Activated naive CD4-positive, alpha-beta T cell treated with anti-CD3 and anti-CD28 coated beads, Interleukin-2, amount 50 U/mL, for 72 hours (primary cell): ENCODE data around the gene RFTN1. TPM values are rescaled to one million over a fixed set of nuclear protein-coding genes. Genes with fewer than 3 reads are reported as not detected.
A peak's percentile ranks its signal among the peaks of the same experiment; 100 is the strongest.

Source experiments
- ATAC-seq, 2 donors: fragments of 150-1000 bp; cut with Tn5 transposase; 2 replicates each; pipeline ENCODE4 v1.10.0; 2021; ENCODE audit warnings: mild to moderate bottlenecking in 2 of 2, moderate library complexity in 2 of 2
- DNase-seq, 2 donors: peaks; one replicate each; pipeline ENCODE4 v3.0.0; 2021 to 2022; ENCODE audit warnings: low spot score in 2 of 2
- H3K27ac Mint-ChIP-seq, 2 donors: one replicate each; pipeline ENCODE4 v1.8.0; 2022; ENCODE audit warnings: mild to moderate bottlenecking in 2 of 2, mixed read lengths in 2 of 2
- H3K36me3 Mint-ChIP-seq, 2 donors: one replicate each; pipeline ENCODE4 v1.8.0; 2022; ENCODE audit warnings: mixed read lengths in 2 of 2
- H3K9me3 Mint-ChIP-seq, 2 donors: one replicate each; pipeline ENCODE4 v1.8.0; 2022; ENCODE audit warnings: mixed read lengths in 2 of 2
- total RNA-seq, 2 donors: library from RNA; stranded (reverse); gene quantifications; one replicate each; pipeline ENCODE4 v1.2.3, GENCODE V29; 2022

RFTN1 gene
- total RNA-seq, 2 donors from 2014 or later = 94.3 to 111 TPM

DNA sequence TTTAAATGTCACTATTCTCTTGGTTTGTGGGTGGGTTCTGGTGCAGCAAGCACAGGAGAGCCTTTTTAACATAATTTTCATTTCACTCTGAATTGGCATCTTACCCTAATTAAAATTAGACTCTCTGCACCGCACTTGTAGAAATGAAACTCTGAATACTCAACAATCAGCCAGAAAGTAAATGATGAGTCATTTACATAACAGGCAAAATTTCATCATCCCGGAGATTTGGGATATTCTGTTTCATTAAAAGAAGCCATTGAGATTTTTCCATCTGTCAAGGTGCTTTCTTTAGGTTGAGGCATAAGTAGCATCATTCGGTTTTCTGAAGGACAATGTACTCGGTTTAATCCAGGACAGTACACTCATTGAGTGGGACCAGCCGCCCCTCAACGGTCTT lies 111.0 kb downstream of the RFTN1 start:
- ATAC-seq (no peak), DNase-seq (no peak)
- peaks cover 28 to 61% of the 10 kb centered on the region in 2 donors for H3K36me3 Mint-ChIP-seq
- peak overlapping the region in 1 of 2 donors; percentile 66 for H3K27ac Mint-ChIP-seq
- peaks cover 4 to 12% of the 10 kb centered on the region in 2 donors for H3K9me3 Mint-ChIP-seq

DNA sequence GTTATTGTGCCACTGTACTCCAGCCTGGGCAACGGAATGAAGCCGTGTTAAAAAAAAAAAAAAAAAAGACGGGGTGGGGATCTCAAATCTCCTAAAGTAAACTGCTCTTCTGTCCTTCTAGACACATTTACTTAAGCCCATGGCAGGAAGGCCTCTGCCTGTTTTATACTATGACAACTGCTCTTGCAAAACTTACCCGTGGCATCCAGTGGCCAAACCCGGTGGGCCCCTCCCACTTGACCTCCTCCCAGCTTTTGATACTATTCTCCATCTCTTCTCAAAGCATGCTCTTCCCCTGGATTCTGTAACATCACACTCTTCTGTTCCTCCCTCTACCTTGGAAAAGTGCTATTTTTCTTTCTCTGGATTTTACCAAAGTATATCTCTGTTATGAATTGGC lies 112.2 kb downstream of the RFTN1 start:
- DNase-seq = no peak

DNA sequence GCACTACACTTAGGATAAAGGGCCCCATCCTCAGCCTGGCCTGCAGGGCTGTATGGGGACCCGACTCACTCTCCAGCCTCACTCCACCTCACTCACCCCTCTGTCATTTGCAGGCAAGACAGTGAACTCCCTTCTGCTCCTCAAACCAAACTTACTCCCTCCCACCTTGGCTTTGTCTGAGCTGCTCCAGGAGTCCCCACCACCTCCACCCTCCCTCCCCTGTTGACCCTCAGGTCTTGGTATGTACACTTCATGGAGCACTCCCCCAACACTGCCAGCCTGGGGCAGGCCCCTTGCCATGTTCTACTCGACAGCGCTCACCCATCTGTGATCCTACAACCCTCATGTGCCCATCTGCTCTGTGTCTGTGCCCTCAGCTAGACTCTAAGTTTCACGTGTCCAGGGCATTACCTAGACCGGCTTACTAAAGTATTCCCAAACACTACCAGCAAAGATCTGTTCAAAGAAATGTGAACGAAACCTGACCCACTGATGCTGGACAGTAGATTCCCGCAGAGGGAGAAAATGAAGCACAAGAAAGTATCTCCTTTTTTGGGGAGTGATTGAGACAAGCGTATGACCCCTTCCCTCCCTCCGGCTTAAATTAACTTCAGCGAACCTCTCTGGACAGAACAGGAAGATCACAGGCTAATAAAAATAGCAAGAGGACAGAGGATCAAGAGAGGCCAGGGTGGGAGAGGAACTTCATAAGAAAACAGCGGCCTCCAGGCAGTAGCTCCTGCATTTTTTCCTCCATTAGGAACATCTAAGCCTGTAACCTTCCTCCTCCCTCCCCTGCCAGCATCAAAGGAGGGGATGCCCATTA lies 113.2 kb downstream of the RFTN1 start:
- H3K9me3 Mint-ChIP-seq = peaks cover 4 to 12% of the 10 kb centered on the region in 2 donors
- DNase-seq (no peak), ATAC-seq (peak in 1 of 2 donors; percentile 26)
- H3K27ac Mint-ChIP-seq = peak overlapping the region; percentile 18 to 37
- peaks cover 28 to 71% of the 10 kb centered on the region in 2 donors for H3K36me3 Mint-ChIP-seq

More for the DNA sequence above, 112.2 kb downstream of the RFTN1 start:
- ATAC-seq = no peak
- H3K36me3 Mint-ChIP-seq = peaks cover 28 to 70% of the 10 kb centered on the region in 2 donors
- H3K27ac Mint-ChIP-seq = peak overlapping the region in 1 of 2 donors; percentile 58
- peaks cover 4 to 12% of the 10 kb centered on the region in 2 donors for H3K9me3 Mint-ChIP-seq

DNA sequence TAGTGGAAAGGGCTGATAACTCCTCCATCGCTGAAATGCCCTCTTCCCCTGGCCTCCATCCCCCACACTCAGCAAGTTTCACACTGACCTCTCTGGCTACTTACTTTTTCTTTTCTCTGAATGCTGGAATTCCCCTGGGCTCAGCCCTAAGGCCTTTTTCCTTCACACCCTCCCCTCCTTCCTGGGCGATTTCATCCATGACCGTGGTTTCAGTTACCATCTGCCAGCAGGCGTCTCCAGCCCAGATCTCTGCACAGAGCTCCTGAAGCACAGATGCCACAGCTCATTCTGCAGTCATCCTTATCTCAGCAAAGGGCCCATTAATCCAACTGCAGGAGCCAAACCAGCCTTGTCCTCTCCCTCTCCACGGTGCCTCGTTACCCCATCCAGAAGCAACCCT lies 114.0 kb downstream of the RFTN1 start:
- DNase-seq = no peak
- Mint-ChIP-seq H3K36me3 (peaks cover 28 to 63% of the 10 kb centered on the region in 2 donors), H3K27ac (peak overlapping the region; percentile 18 to 79), H3K9me3 (peaks cover 4 to 12% of the 10 kb centered on the region in 2 donors)
- peak in 1 of 2 donors; percentile 48 for ATAC-seq

DNA sequence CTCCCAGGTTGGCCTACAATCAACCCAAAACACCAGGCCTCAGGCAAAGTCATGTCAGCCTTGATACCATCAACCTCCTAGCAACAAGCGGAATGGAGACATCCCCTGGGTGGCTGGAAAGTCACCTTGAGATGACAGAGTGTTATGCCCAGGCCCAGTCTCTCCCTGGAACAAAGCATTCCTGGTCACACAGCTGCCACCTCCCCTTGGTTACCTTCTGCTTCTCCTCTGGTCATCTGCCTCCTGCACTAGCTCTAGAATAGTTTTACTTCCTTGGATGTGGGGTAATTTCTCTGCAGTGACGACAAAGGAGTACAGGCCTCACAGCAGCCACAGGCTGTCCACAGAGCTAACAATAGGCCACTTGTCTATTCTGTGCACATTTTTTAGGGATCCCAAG lies 114.9 kb downstream of the RFTN1 start:
- Mint-ChIP-seq H3K9me3 (peaks cover 4 to 12% of the 10 kb centered on the region in 2 donors), H3K27ac (no peak overlapping the region), H3K36me3 (peaks cover 28 to 61% of the 10 kb centered on the region in 2 donors)
- DNase-seq = no peak
- no peak for ATAC-seq

DNA sequence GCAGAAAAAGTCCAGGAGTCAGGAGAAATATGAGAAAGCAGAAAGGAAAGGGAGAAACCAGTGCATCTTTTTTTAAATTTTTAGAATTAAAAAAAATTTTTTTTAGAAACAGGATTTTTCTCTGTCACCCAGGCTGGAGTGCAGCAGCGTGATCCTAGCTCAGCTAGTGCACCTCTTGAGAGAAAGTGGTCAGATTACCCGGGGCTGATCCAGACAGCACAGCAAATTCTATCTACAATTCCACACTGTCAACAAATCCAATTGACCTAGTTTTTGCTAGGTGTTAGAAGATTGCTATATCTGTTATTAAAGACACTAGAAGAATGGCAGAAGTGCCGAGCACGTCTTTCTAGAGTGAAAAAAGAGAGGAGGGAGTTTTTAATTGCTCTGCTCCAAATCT lies 117.3 kb downstream of the RFTN1 start:
- DNase-seq (no peak), ATAC-seq (no peak)
- H3K9me3 Mint-ChIP-seq = peaks cover 0 to 5% of the 10 kb centered on the region in 2 donors
- peaks cover 13 to 61% of the 10 kb centered on the region in 2 donors for H3K36me3 Mint-ChIP-seq
- H3K27ac Mint-ChIP-seq = peak overlapping the region in 1 of 2 donors; percentile 10

DNA sequence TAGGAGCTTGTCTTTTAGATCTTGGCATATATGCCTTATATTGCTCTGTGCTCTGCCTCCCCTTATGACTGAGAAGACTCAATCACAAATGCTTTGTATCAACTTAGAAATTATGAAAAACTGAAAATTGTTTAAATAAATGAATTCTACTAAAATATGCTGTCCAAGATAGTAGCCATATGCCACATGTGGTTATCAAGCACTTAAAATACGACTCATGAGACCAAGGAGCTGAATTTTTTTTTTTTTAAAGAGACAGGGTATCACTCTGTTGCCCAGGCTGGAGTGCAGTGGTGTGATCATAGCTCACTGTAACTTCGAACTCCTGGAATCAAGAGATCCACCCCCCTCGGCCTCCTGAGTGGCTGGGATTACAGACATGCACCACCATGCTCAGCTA lies 118.3 kb downstream of the RFTN1 start:
- ATAC-seq (no peak), DNase-seq (no peak)
- peaks cover 9 to 63% of the 10 kb centered on the region in 2 donors for H3K36me3 Mint-ChIP-seq
- no peak overlapping the region for H3K27ac Mint-ChIP-seq
- H3K9me3 Mint-ChIP-seq = peaks cover 0 to 5% of the 10 kb centered on the region in 2 donors

DNA sequence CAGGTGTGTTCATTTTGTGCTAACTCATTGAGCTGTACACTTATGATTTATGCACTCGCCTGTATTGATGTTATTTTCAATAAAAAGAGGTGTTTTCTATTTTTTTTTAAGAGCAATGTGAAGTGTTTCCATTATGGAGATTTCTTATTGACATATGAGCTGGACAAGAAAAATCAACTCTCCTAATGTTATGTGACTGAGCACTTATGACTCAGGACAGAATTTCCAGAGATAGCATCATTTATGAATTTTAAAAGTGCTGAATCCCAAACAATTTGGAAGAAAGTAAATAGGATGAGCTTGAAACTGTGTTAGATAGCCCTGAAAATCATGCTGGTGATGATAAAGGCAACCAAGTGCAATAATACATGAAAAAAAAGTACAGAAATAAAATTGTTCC lies 118.9 kb downstream of the RFTN1 start:
- Mint-ChIP-seq H3K27ac (no peak overlapping the region), H3K9me3 (peaks cover 0 to 5% of the 10 kb centered on the region in 2 donors), H3K36me3 (peaks cover 4 to 63% of the 10 kb centered on the region in 2 donors)
- DNase-seq = no peak
- ATAC-seq = no peak

DNA sequence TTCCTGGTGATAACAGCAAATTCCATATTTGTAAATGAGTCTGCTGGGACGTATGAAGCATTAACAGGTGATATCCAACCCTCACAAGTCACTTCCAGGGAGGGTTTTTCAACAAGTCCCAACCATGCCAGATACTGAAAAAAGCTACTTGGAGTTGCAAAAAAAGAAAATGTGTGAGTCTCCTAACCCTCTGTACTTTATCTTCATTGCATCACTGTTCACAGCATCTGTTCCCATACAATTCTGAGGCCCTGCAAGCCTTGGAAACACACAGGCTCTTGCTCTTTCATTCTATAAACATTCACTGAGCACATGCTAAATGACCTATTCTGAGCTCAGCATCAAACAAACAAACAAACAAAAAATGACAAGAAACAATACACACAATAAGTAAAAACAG lies 120.8 kb downstream of the RFTN1 start:
- DNase-seq (no peak), ATAC-seq (no peak)
- peaks cover 0 to 5% of the 10 kb centered on the region in 2 donors for H3K9me3 Mint-ChIP-seq
- no peak overlapping the region for H3K27ac Mint-ChIP-seq
- peaks cover 0 to 75% of the 10 kb centered on the region in 2 donors for H3K36me3 Mint-ChIP-seq

DNA sequence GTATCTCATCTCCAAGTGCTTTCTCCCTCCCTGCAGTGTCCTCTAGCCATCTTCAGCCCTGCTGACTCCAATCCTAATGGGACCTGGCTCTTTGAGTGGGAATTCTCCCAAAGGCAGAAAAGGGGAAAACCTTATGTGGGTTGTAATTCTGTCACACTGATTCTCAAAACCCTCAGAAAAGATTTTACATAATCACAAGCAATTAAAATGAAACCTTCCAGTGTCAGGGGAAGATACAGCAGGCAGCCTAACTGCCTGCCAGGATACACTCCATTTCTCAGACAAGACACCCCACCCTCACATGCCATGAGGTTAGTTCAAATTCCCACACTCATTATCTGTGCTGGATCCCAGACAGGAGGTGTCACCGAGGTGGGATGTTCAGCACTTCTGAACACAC lies 121.4 kb downstream of the RFTN1 start:
- Mint-ChIP-seq H3K27ac (no peak overlapping the region), H3K36me3 (peaks cover 0 to 75% of the 10 kb centered on the region in 2 donors), H3K9me3 (peaks cover 0 to 5% of the 10 kb centered on the region in 2 donors)
- ATAC-seq = no peak
- DNase-seq = no peak

DNA sequence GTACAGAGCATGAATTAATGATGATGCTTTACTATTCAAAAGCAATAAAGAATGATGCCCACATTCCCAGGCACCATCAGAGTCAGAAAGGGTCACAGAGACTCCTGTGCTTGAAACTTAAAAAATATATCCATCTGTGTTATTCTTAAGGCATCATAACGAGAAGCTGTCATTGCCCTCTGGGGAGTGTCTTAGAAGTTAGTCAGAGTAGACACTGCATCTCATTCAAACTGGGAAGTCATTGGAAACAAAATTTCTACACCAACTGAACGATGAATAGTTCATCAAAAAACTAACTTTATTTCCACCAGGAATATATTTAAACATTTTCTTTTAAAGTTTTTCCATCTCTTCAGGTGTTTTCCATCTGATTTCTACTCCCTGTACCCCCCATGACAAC lies 122.9 kb downstream of the RFTN1 start:
- Mint-ChIP-seq H3K9me3 (peaks cover 0 to 5% of the 10 kb centered on the region in 2 donors), H3K27ac (peak overlapping the region in 1 of 2 donors; percentile 40), H3K36me3 (peaks cover 0 to 71% of the 10 kb centered on the region in 2 donors)
- ATAC-seq = no peak
- DNase-seq = no peak

DNA sequence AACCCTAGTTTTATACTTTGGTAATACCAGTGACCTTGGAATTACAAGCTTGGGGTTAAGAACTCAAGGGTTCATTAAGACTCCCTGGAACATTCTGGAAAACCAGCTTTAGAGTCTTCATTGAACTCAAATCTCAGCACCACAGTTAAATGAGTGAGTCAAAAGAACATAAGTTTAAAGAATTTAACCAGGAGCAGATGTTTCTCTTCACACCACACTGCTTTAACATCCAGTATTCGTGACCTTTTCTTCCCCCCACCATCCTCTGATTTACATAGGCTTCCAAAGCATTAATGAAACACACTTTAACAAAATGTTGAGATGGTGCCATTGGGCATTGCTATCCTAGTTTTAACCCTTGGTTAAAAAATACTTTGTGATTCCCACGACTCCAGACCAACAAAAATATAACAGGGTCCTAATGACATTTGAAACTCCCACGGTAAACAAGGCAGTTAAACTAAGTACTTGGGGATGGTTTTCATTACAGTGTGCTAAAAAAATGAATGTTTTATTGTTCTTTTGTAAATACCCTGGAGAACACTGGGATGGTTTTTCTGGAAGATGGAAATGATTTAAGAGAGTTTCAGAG lies 124.6 kb downstream of the RFTN1 start:
- Mint-ChIP-seq H3K36me3 (peaks cover 0 to 77% of the 10 kb centered on the region in 2 donors), H3K27ac (peak overlapping the region in 1 of 2 donors; percentile 83), H3K9me3 (peaks cover 0 to 5% of the 10 kb centered on the region in 2 donors)
- no peak for ATAC-seq
- no peak for DNase-seq

DNA sequence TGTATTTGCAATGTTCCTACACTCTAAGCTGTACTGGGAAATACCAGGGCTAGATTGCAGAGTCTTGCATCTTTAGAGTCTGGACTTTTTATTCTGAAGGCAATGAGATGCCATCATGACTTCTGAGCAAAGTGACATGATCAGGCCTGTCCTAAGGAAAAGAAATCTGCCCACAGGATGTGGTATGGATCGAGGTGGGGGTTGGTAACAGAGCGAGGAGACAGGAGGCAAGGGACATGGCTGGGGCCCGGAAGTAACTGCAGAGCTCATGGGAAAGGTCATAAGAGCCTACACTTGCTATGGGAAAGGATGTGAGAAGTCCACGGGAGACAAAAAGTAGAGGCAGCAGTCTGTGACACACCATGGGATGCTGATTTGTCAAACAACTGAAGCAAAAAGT lies 126.9 kb downstream of the RFTN1 start:
- peak overlapping the region; percentile 80 to 83 for H3K27ac Mint-ChIP-seq
- peaks cover 11 to 79% of the 10 kb centered on the region in 2 donors for H3K36me3 Mint-ChIP-seq
- H3K9me3 Mint-ChIP-seq = peaks cover 5 to 7% of the 10 kb centered on the region in 2 donors
- DNase-seq (no peak), ATAC-seq (peak in 1 of 2 donors; percentile 75)

DNA sequence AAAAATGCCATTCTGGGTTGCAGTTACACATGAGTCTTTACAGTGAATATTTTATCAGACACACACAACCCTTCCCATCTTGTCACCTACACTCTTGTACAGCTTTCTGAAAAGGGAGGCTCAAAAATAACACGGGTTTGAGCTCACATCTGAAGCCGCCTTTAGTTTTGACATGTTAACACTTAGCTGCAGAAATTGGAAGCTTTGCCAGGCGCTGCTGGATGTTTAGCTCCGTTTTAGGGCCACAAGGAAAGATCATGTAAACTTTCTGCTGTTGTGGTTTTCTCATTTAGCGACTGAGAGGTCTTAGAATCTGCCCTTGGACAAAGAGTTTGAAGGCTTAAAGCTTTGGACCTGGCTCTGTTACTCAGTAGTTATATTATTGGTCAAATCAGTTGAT lies 128.3 kb downstream of the RFTN1 start:
- peaks cover 5 to 7% of the 10 kb centered on the region in 2 donors for H3K9me3 Mint-ChIP-seq
- DNase-seq (no peak), ATAC-seq (no peak)
- H3K36me3 Mint-ChIP-seq = peaks cover 19 to 80% of the 10 kb centered on the region in 2 donors
- H3K27ac Mint-ChIP-seq = no peak overlapping the region

DNA sequence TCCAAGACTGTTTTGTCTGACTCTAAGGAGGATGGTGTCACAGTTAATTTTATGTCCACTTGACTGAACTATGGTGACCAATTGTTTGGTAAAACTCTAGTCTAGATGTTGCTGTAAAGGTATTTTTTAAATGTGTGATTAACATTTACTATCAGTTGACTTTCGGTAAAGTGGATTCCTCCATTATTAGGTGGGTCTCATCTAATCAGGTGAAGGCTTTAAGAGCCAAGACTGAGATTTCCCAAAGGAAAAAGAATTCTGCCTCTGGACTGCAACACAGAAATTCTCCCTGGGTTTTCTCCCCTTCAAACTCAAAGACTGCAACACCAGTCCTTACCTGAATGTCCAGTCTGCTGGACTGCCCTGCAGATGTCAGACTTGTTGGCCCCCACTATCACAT lies 129.6 kb downstream of the RFTN1 start:
- Mint-ChIP-seq H3K36me3 (peaks cover 19 to 78% of the 10 kb centered on the region in 2 donors), H3K27ac (peak overlapping the region in 1 of 2 donors; percentile 1), H3K9me3 (peaks cover 5 to 7% of the 10 kb centered on the region in 2 donors)
- DNase-seq (no peak), ATAC-seq (no peak)

DNA sequence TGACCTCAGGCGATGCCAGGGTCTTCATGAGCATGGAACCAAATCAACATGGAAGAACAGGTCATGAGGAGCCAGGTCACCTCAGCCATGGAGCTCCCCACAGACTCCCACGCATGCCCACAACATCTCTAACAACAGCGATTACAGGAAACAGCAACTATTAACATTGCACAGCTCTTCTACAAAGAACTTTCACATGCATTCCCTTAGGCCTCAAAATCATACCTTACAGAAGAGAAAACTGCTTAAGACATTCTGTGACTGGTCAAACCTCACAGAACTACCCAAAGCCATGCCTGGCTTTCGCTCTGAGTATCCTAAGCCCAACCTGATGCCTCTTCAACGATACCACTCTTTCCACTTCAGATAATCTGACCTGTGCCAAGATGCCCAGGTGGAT lies 130.7 kb downstream of the RFTN1 start:
- ATAC-seq (peak; percentile 6 to 45), DNase-seq (no peak)
- Mint-ChIP-seq H3K27ac (peak overlapping the region; percentile 71 to 95), H3K9me3 (peaks cover 8 to 14% of the 10 kb centered on the region in 2 donors), H3K36me3 (peaks cover 29 to 78% of the 10 kb centered on the region in 2 donors)

DNA sequence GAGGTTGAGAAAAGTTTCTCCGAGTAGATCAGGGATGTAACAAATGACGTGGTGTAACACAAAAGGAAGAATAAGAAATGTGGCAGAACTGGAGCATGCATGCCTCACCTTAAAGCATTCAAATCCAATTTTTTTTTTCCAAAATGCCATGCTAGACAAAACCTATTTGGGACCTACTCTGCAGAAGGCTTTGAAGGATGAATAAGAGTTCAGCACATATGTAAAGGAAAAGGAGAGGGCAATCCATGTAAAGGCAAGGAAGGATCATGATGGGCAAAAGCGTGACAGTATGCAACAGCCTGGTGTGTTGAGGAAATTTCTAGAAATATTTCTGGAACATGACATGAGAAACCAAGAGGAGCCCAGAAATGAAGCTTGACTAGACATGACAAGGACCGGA lies 132.1 kb downstream of the RFTN1 start:
- Mint-ChIP-seq H3K9me3 (peaks cover 8 to 15% of the 10 kb centered on the region in 2 donors), H3K36me3 (peaks cover 41 to 78% of the 10 kb centered on the region in 2 donors), H3K27ac (no peak overlapping the region)
- DNase-seq = no peak
- ATAC-seq = no peak
